SK-N-SH treated with all-trans-retinoic acid at 6 μM for 48 hours (cell line): ENCODE measurements around the gene SMS.

Experiments used
- ATAC-seq: fragments of 200-7000 bp; cut with Tn5 transposase; 3 replicates; pipeline ENCODE4 v1.9.1; 2020; ENCODE audit warnings: mild to moderate bottlenecking, moderate library complexity
- ARNTL ChIP-seq: fragments of 450-650 bp; formaldehyde crosslinking; IDR thresholded peaks from 2 replicates; pipeline ENCODE4 v1.5.0; 2020; ENCODE audit warnings: low read depth, mild to moderate bottlenecking, moderate library complexity, borderline replicate concordance
- BACH2 ChIP-seq: fragments of 250-450 bp; sonication (Bioruptor Pico); IDR thresholded peaks from 2 replicates; pipeline ENCODE4 v1.9.0; 2021; ENCODE audit warnings: mild to moderate bottlenecking, borderline replicate concordance
- CSDC2 ChIP-seq: fragments of 250-450 bp; sonication (Bioruptor Pico); IDR thresholded peaks from 2 replicates; pipeline ENCODE4 v1.5.0; 2020; ENCODE audit warnings: mild to moderate bottlenecking, moderate library complexity
- ESRRG ChIP-seq: fragments of 250-450 bp; sonication (Bioruptor Pico); IDR thresholded peaks from 2 replicates; pipeline ENCODE4 v1.6.1; 2021; ENCODE audit warnings: mild to moderate bottlenecking
- GLIS3 ChIP-seq: fragments of 250-450 bp; sonication (Bioruptor Pico); IDR thresholded peaks from 2 replicates; pipeline ENCODE4 v1.5.0; 2020; ENCODE audit warnings: mild to moderate bottlenecking, moderate library complexity
- ISL1 ChIP-seq: fragments of 250-450 bp; sonication (Bioruptor Pico); IDR thresholded peaks from 2 replicates; pipeline ENCODE4 v2.1.2; 2022; ENCODE audit warnings: mild to moderate bottlenecking, moderate library complexity
- OSR1 ChIP-seq: fragments of 250-450 bp; sonication (Bioruptor Pico); IDR thresholded peaks from 2 replicates; pipeline ENCODE4 v1.8.0; 2022; ENCODE audit warnings: moderate library complexity, mild to moderate bottlenecking, inconsistent platforms
- PPARA ChIP-seq: fragments of 250-450 bp; sonication (Bioruptor Pico); IDR thresholded peaks from 2 replicates; pipeline ENCODE4 v1.5.0; 2020; ENCODE audit warnings: mild to moderate bottlenecking, borderline replicate concordance
- TCF4 ChIP-seq: fragments of 250-450 bp; sonication (Bioruptor Pico); IDR thresholded peaks from 2 replicates; pipeline ENCODE4 v1.8.0; 2021; ENCODE audit warnings: mild to moderate bottlenecking, moderate library complexity, borderline replicate concordance
- TOX ChIP-seq: fragments of 250-450 bp; sonication (Bioruptor Pico); IDR thresholded peaks from 2 replicates; pipeline ENCODE4 v1.8.0; 2021; ENCODE audit warnings: mild to moderate bottlenecking, moderate library complexity, borderline replicate concordance
- ZC3H10 ChIP-seq: fragments of 250-450 bp; sonication (Bioruptor Pico); IDR thresholded peaks from 2 replicates; pipeline ENCODE4 v1.5.1; 2021; ENCODE audit warnings: mild to moderate bottlenecking, moderate library complexity
- ZFP3 ChIP-seq: fragments of 250-450 bp; sonication (Bioruptor Pico); IDR thresholded peaks from 2 replicates; pipeline ENCODE4 v1.5.0; 2020; ENCODE audit warnings: mild to moderate bottlenecking, moderate library complexity
- ZFP30 ChIP-seq: fragments of 450-650 bp; formaldehyde crosslinking; IDR thresholded peaks from 2 replicates; pipeline ENCODE4 v1.5.0; 2022; ENCODE audit warnings: mild to moderate bottlenecking, moderate library complexity
- ZNF565 ChIP-seq: fragments of 450-650 bp; formaldehyde crosslinking; conservative IDR thresholded peaks from 2 replicates; pipeline ENCODE4 v1.5.0; 2020; ENCODE audit warnings: low read depth, mild to moderate bottlenecking, moderate library complexity
- ZNF70 ChIP-seq: fragments of 450-650 bp; formaldehyde crosslinking; IDR thresholded peaks from 2 replicates; pipeline ENCODE4 v1.5.0; 2020; ENCODE audit warnings: mild to moderate bottlenecking, moderate library complexity
- ZNF8 ChIP-seq: fragments of 450-650 bp; formaldehyde crosslinking; IDR thresholded peaks from 2 replicates; pipeline ENCODE4 v1.5.0; 2020; ENCODE audit warnings: mild to moderate bottlenecking, moderate library complexity
- TF ChIP-seq, protein P1 (sequence below): fragments of 250-450 bp; sonication (Bioruptor Pico); IDR thresholded peaks from 2 replicates; pipeline ENCODE4 v1.5.0; 2020; ENCODE audit warnings: mild to moderate bottlenecking, moderate library complexity
- TF ChIP-seq, protein P2 (sequence below): fragments of 250-450 bp; sonication (Bioruptor Pico); IDR thresholded peaks from 2 replicates; pipeline ENCODE4 v1.8.0; 2021; ENCODE audit warnings: low read depth, mild to moderate bottlenecking, moderate library complexity, borderline replicate concordance
- TF ChIP-seq, protein P3 (sequence below): fragments of 250-450 bp; sonication (Bioruptor Pico); IDR thresholded peaks from 2 replicates; pipeline ENCODE4 v1.8.0; 2020; ENCODE audit warnings: mild to moderate bottlenecking, moderate library complexity, borderline replicate concordance
- TF ChIP-seq, protein P4 (sequence below): fragments of 250-450 bp; sonication (Bioruptor Pico); IDR thresholded peaks from 2 replicates; pipeline ENCODE4 v1.5.1; 2021; ENCODE audit warnings: mild to moderate bottlenecking, moderate library complexity
- TF ChIP-seq, protein P5 (sequence below): fragments of 250-450 bp; sonication (Bioruptor Pico); IDR thresholded peaks from 2 replicates; pipeline ENCODE4 v1.5.1; 2020; ENCODE audit warnings: low read depth, mild to moderate bottlenecking, moderate library complexity

SMS gene

DNA sequence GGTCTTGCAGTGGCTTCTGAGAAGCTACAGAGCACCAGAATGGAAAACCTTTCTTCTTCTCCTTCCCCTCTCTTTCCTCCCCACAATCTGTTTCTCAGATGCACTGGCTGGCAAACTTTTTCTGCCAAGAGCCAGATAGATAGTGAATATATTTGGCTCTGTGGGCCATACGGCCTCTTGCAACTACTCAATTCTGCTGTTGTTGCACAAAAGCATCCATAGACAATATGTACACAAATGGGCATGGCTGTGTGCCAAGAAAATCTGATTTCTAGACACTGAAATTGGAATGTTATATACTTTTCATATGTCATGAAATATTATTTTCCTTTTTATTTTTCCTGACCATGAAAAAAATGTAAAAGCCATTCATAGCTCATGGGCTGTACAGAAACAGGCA, 94.7 kb downstream of the SMS start:
- TF ChIP-seq TOX (CRISPR knock-in tag) (no peak), ARNTL (CRISPR knock-in tag) (no peak), ZC3H10 (CRISPR knock-in tag) (no peak), ESRRG (CRISPR knock-in tag) (no peak), BACH2 (no peak), ZFP30 (CRISPR knock-in tag) (no peak), ISL1 (CRISPR knock-in tag) (no peak)
- TF ChIP-seq, protein P1, sequence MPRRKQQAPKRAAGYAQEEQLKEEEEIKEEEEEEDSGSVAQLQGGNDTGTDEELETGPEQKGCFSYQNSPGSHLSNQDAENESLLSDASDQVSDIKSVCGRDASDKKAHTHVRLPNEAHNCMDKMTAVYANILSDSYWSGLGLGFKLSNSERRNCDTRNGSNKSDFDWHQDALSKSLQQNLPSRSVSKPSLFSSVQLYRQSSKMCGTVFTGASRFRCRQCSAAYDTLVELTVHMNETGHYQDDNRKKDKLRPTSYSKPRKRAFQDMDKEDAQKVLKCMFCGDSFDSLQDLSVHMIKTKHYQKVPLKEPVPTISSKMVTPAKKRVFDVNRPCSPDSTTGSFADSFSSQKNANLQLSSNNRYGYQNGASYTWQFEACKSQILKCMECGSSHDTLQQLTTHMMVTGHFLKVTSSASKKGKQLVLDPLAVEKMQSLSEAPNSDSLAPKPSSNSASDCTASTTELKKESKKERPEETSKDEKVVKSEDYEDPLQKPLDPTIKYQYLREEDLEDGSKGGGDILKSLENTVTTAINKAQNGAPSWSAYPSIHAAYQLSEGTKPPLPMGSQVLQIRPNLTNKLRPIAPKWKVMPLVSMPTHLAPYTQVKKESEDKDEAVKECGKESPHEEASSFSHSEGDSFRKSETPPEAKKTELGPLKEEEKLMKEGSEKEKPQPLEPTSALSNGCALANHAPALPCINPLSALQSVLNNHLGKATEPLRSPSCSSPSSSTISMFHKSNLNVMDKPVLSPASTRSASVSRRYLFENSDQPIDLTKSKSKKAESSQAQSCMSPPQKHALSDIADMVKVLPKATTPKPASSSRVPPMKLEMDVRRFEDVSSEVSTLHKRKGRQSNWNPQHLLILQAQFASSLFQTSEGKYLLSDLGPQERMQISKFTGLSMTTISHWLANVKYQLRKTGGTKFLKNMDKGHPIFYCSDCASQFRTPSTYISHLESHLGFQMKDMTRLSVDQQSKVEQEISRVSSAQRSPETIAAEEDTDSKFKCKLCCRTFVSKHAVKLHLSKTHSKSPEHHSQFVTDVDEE, result no peak
- TF ChIP-seq, protein P2, sequence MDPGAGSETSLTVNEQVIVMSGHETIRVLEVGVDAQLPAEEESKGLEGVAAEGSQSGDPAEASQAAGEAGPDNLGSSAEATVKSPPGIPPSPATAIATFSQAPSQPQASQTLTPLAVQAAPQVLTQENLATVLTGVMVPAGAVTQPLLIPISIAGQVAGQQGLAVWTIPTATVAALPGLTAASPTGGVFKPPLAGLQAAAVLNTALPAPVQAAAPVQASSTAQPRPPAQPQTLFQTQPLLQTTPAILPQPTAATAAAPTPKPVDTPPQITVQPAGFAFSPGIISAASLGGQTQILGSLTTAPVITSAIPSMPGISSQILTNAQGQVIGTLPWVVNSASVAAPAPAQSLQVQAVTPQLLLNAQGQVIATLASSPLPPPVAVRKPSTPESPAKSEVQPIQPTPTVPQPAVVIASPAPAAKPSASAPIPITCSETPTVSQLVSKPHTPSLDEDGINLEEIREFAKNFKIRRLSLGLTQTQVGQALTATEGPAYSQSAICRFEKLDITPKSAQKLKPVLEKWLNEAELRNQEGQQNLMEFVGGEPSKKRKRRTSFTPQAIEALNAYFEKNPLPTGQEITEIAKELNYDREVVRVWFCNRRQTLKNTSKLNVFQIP (CRISPR knock-in tag), result no peak
- TF ChIP-seq, protein P3, sequence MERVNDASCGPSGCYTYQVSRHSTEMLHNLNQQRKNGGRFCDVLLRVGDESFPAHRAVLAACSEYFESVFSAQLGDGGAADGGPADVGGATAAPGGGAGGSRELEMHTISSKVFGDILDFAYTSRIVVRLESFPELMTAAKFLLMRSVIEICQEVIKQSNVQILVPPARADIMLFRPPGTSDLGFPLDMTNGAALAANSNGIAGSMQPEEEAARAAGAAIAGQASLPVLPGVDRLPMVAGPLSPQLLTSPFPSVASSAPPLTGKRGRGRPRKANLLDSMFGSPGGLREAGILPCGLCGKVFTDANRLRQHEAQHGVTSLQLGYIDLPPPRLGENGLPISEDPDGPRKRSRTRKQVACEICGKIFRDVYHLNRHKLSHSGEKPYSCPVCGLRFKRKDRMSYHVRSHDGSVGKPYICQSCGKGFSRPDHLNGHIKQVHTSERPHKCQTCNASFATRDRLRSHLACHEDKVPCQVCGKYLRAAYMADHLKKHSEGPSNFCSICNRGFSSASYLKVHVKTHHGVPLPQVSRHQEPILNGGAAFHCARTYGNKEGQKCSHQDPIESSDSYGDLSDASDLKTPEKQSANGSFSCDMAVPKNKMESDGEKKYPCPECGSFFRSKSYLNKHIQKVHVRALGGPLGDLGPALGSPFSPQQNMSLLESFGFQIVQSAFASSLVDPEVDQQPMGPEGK (CRISPR knock-in tag), result no peak
- TF ChIP-seq, protein P4, sequence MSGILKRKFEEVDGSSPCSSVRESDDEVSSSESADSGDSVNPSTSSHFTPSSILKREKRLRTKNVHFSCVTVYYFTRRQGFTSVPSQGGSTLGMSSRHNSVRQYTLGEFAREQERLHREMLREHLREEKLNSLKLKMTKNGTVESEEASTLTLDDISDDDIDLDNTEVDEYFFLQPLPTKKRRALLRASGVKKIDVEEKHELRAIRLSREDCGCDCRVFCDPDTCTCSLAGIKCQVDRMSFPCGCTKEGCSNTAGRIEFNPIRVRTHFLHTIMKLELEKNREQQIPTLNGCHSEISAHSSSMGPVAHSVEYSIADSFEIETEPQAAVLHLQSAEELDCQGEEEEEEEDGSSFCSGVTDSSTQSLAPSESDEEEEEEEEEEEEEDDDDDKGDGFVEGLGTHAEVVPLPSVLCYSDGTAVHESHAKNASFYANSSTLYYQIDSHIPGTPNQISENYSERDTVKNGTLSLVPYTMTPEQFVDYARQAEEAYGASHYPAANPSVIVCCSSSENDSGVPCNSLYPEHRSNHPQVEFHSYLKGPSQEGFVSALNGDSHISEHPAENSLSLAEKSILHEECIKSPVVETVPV, result no peak
- ATAC-seq, result no peak

DNA sequence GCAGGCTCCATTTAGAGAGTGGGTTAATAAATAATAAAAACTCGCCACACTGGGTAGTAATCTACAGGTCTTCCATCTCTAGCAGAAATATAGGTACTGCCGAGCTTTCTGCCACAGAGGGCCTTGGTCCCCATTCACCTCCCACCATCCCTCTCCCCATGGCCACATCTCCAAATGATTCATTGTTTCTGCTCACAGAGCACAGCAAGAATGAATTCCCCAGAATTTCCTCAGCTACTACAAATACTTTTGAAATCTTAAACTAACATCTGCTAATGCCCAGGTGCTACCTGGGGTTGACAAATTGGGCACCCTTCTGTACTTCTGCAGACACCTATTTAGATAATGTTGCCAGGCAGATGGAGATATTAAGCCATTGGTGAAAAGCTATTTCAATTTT, 96.7 kb downstream of the SMS start:
- TF ChIP-seq BACH2, result no peak
- no peak for TF ChIP-seq ZFP3 (CRISPR knock-in tag)
- TF ChIP-seq, protein P4, result no peak
- no peak for TF ChIP-seq ZNF8 (CRISPR knock-in tag)
- no peak for TF ChIP-seq ZFP30 (CRISPR knock-in tag)
- TF ChIP-seq PPARA (CRISPR knock-in tag), result no peak
- TF ChIP-seq, protein P1, result no peak
- no peak for TF ChIP-seq ZNF70 (CRISPR knock-in tag)
- no peak for TF ChIP-seq ZNF565 (CRISPR knock-in tag)
- TF ChIP-seq ISL1 (CRISPR knock-in tag), result no peak
- TF ChIP-seq TCF4 (CRISPR knock-in tag), result no peak
- no peak for TF ChIP-seq GLIS3 (CRISPR knock-in tag)
- TF ChIP-seq, protein P5, sequence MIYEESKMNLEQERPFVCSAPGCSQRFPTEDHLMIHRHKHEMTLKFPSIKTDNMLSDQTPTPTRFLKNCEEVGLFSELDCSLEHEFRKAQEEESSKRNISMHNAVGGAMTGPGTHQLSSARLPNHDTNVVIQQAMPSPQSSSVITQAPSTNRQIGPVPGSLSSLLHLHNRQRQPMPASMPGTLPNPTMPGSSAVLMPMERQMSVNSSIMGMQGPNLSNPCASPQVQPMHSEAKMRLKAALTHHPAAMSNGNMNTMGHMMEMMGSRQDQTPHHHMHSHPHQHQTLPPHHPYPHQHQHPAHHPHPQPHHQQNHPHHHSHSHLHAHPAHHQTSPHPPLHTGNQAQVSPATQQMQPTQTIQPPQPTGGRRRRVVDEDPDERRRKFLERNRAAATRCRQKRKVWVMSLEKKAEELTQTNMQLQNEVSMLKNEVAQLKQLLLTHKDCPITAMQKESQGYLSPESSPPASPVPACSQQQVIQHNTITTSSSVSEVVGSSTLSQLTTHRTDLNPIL (CRISPR knock-in tag), result no peak
- TF ChIP-seq OSR1 (CRISPR knock-in tag), result no peak
- TF ChIP-seq CSDC2 (CRISPR knock-in tag), result no peak
- ATAC-seq, result no peak
